Measurements from ENCODE around the gene CD4.
"Not testable (repeated sequence)": the region's sequence is repeated elsewhere in the genome, so short reads cannot be mapped to it uniquely, and the experiment has no call there.

CD4 gene

DNA sequence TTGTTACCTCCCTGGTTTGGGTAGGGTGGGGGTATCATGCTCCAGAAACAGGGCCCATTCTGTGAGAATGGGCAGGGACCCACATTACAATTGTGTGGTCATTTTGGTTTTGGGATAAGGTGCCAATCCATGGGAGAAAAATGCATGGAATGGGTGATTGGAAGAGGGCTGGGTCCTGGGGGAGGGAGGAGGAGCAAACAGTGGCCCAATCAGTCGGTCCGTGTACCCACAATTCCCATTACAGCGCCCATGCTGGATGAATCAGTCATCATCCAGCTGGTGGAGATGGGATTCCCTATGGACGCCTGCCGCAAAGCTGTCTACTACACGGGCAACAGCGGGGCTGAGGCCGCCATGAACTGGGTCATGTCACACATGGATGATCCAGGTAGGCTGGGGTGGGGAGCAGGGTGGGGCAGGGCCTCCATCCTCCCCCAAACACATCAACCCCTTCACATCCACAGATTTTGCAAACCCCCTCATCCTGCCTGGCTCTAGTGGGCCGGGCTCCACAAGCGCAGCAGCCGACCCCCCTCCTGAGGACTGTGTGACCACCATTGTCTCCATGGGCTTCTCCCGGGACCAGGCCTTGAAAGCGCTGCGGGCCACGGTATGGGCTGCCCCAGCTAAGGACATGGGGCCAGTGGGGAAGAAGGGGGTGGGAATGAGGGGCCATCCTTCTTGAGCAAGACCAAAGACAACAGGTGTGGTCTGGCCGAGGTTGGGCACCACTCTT is 74.4 kb downstream of the CD4 start:
- POLR2A ChIA-PET: interaction anchor here (7.6 kb wide), 1 partner anchor 10 kb away, joined by 183 read pairs; the partner anchor contains the start of genes CDCA3 and USP5
- peaks cover 9 to 78% of the 10 kb centered on the region in 2 experiments for H3K36me3 ChIP-seq (ENCODE audit: control insufficient read depth in 2 of 2, insufficient read depth in 1 of 2, low read length in 2 of 2)
- peaks cover 6% of the 10 kb centered on the region for H3K4me1 ChIP-seq (ENCODE audit: control insufficient read depth, insufficient read depth, low read length)
- no peaks in the 10 kb centered on the region for H3K9me3 ChIP-seq (ENCODE audit: control insufficient read depth, insufficient read depth, low read depth, low read length)
- no peak overlapping the region for H3K27ac ChIP-seq (ENCODE audit: extremely low read depth, low read depth, low read length)
- CTCF ChIA-PET: interaction anchor here (1.2 to 1.7 kb wide), 2 partner anchors 8 to 9 kb away, joined by 3 to 5 read pairs; no protein-coding TSS in a partner anchor
- no peak for TF ChIP-seq SP7 (tag by site-specific recombination; IDR thresholded peaks at IDR 0.05)
- 0 out of 2 replicates have a peak, but pooled peaks have one; percentile 32 for TF ChIP-seq SCRT2 (tag by site-specific recombination; IDR thresholded peaks at IDR 0.05)
- no peak for TF ChIP-seq ZNF324 (tag by site-specific recombination; IDR thresholded peaks at IDR 0.05)
- no peak for TF ChIP-seq RBAK (tag by site-specific recombination; IDR thresholded peaks at IDR 0.05)
- no peak for TF ChIP-seq ZNF211 (tag by site-specific recombination; IDR thresholded peaks at IDR 0.05; ENCODE audit: low read depth)
- H3K4me3 ChIP-seq (ENCODE audit: low read depth, low read length): no peak overlapping the region

- ChIA-PET POLR2A (interaction anchor here (1.0 to 7.6 kb wide), 4 partner anchors 8 to 112 kb away, joined by 3 to 183 read pairs (median 3); partner anchors contain the start of genes C12orf57, CDCA3, MLF2 and RNU7-1), CTCF (interaction anchor here (1.5 to 1.7 kb wide), 2 partner anchors 10 to 13 kb away, joined by 3 to 4 read pairs; no protein-coding TSS in a partner anchor)
- H3K27ac ChIP-seq (ENCODE audit: extremely low read depth, low read depth, low read length); H3K4me1 ChIP-seq (ENCODE audit: control insufficient read depth, insufficient read depth, low read length); H3K9me3 ChIP-seq (ENCODE audit: control insufficient read depth, insufficient read depth, low read depth, low read length); H3K4me3 ChIP-seq (ENCODE audit: low read depth, low read length): not testable (repeated sequence)
- peak; percentile 92 for TF ChIP-seq ZNF121 (tag by site-specific recombination; IDR thresholded peaks at IDR 0.05)
- H3K36me3 ChIP-seq (ENCODE audit: control insufficient read depth in 2 of 2, insufficient read depth in 1 of 2, low read length in 2 of 2): peaks cover 13 to 79% of the 10 kb centered on the region in 2 experiments
Observed at GRCh38 chr12:6865307-6865706, 76.0 kb downstream of the CD4 start.

- H3K27ac ChIP-seq (ENCODE audit: extremely low read depth, low read depth, low read length): no peak overlapping the region
- 0 out of 2 replicates have a peak, but pooled peaks have one; percentile 7 for TF ChIP-seq GLIS1 (tag by site-specific recombination; IDR thresholded peaks at IDR 0.05)
- TF ChIP-seq EGR2 (tag by site-specific recombination; IDR thresholded peaks at IDR 0.05; ENCODE audit: low read depth): peak; percentile 36; the same call in 1 of the 2 replicates
- peak; percentile 45; the same call in 1 of the 2 replicates for TF ChIP-seq SCRT2 (tag by site-specific recombination; IDR thresholded peaks at IDR 0.05)
- TF ChIP-seq KLF1 (tag by site-specific recombination; IDR thresholded peaks at IDR 0.05): peak; percentile 90
- TF ChIP-seq ZFHX2 (tag by site-specific recombination; conservative IDR thresholded peaks at IDR 0.05): peak; percentile 45
- TF ChIP-seq ZNF23 (tag by site-specific recombination; IDR thresholded peaks at IDR 0.05; ENCODE audit: borderline replicate concordance): no peak
- no peak for TF ChIP-seq ZNF214 (tag by site-specific recombination; IDR thresholded peaks at IDR 0.05; ENCODE audit: borderline replicate concordance)
- TF ChIP-seq SP2 (tag by site-specific recombination; IDR thresholded peaks at IDR 0.05): peak; percentile 34; the same call in 1 of the 2 replicates
- peak; percentile 35 for TF ChIP-seq GLIS2 (tag by site-specific recombination; IDR thresholded peaks at IDR 0.05)
- TF ChIP-seq ZBTB1 (tag by site-specific recombination; IDR thresholded peaks at IDR 0.05): no peak
- no peak for TF ChIP-seq ZBTB20 (tag by site-specific recombination; IDR thresholded peaks at IDR 0.05)
- TF ChIP-seq ZNF610 (tag by site-specific recombination; IDR thresholded peaks at IDR 0.05; ENCODE audit: borderline replicate concordance): no peak
- TF ChIP-seq, protein P1, sequence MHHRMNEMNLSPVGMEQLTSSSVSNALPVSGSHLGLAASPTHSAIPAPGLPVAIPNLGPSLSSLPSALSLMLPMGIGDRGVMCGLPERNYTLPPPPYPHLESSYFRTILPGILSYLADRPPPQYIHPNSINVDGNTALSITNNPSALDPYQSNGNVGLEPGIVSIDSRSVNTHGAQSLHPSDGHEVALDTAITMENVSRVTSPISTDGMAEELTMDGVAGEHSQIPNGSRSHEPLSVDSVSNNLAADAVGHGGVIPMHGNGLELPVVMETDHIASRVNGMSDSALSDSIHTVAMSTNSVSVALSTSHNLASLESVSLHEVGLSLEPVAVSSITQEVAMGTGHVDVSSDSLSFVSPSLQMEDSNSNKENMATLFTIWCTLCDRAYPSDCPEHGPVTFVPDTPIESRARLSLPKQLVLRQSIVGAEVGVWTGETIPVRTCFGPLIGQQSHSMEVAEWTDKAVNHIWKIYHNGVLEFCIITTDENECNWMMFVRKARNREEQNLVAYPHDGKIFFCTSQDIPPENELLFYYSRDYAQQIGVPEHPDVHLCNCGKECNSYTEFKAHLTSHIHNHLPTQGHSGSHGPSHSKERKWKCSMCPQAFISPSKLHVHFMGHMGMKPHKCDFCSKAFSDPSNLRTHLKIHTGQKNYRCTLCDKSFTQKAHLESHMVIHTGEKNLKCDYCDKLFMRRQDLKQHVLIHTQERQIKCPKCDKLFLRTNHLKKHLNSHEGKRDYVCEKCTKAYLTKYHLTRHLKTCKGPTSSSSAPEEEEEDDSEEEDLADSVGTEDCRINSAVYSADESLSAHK (tag by site-specific recombination; IDR thresholded peaks at IDR 0.05): no peak
- TF ChIP-seq ZNF404 (tag by site-specific recombination; IDR thresholded peaks at IDR 0.05): no peak
- TF ChIP-seq, protein P2, sequence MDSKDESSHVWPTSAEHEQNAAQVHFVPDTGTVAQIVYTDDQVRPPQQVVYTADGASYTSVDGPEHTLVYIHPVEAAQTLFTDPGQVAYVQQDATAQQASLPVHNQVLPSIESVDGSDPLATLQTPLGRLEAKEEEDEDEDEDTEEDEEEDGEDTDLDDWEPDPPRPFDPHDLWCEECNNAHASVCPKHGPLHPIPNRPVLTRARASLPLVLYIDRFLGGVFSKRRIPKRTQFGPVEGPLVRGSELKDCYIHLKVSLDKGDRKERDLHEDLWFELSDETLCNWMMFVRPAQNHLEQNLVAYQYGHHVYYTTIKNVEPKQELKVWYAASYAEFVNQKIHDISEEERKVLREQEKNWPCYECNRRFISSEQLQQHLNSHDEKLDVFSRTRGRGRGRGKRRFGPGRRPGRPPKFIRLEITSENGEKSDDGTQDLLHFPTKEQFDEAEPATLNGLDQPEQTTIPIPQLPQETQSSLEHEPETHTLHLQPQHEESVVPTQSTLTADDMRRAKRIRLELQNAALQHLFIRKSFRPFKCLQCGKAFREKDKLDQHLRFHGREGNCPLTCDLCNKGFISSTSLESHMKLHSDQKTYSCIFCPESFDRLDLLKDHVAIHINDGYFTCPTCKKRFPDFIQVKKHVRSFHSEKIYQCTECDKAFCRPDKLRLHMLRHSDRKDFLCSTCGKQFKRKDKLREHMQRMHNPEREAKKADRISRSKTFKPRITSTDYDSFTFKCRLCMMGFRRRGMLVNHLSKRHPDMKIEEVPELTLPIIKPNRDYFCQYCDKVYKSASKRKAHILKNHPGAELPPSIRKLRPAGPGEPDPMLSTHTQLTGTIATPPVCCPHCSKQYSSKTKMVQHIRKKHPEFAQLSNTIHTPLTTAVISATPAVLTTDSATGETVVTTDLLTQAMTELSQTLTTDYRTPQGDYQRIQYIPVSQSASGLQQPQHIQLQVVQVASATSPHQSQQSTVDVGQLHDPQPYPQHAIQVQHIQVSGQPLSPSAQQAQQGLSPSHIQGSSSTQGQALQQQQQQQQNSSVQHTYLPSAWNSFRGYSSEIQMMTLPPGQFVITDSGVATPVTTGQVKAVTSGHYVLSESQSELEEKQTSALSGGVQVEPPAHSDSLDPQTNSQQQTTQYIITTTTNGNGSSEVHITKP (tag by site-specific recombination; IDR thresholded peaks at IDR 0.05): 0 out of 2 replicates have a peak, but pooled peaks have one; percentile 37
- no peak for TF ChIP-seq GFI1B (tag by site-specific recombination; IDR thresholded peaks at IDR 0.05)
- TF ChIP-seq ZNF114 (tag by site-specific recombination; IDR thresholded peaks at IDR 0.05): no peak
- no peak for TF ChIP-seq ZNF776 (tag by site-specific recombination; IDR thresholded peaks at IDR 0.05; ENCODE audit: borderline replicate concordance)
- POLR2A ChIA-PET: interaction anchor here (0.6 to 7.6 kb wide), 18 partner anchors 12 to 356 kb away, joined by 3 to 183 read pairs (median 6); partner anchors contain the start of genes C12orf57, CDCA3, COPS7A and LRRC23
- H3K4me1 ChIP-seq (ENCODE audit: control insufficient read depth, insufficient read depth, low read length): peaks cover 6% of the 10 kb centered on the region
- peaks cover 13 to 79% of the 10 kb centered on the region in 2 experiments for H3K36me3 ChIP-seq (ENCODE audit: control insufficient read depth in 2 of 2, insufficient read depth in 1 of 2, low read length in 2 of 2)
- H3K9me3 ChIP-seq (ENCODE audit: control insufficient read depth, insufficient read depth, low read depth, low read length): no peaks in the 10 kb centered on the region
- CTCF ChIA-PET: interaction anchor here (0.9 to 1.5 kb wide), 5 partner anchors 15 to 114 kb away, joined by 3 to 6 read pairs (median 3); partner anchors contain the start of genes CDCA3 and MLF2
- 0 out of 2 replicates have a peak overlapping the region, but pooled peaks have one; percentile 87 for H3K4me3 ChIP-seq (ENCODE audit: low read depth, low read length)
Observed at GRCh38 chr12:6866163-6866919, 77.0 kb downstream of the CD4 start.
